SK-N-MC (cell line): Measurements from ENCODE around the gene HCN1.

Experiments
- EZH2 ChIP-seq: fragments of 200-600 bp; sonication (generic); IDR thresholded peaks from one replicate; pipeline ENCODE4 v1.6.1; 2017; ENCODE audit warnings: antibody characterized with exemption
- FOXP2 ChIP-seq: optimal IDR thresholded peaks from 2 replicates; pipeline ENCODE3; 2011; ENCODE audit warnings: mild to moderate bottlenecking, moderate library complexity; ENCODE audit not compliant: insufficient read depth; ENCODE audit errors: extremely low read length, control extremely low read depth
- POLR2AphosphoS5 ChIP-seq: IDR thresholded peaks from 2 replicates; pipeline ENCODE4 v1.6.1; 2012; ENCODE audit warnings: mild to moderate bottlenecking, low read depth, low read length, borderline replicate concordance

GRCh38 chr5:45672271-45672670 lies 23.9 kb downstream of the HCN1 start:
- TF ChIP-seq EZH2 (no peak), POLR2AphosphoS5 (no peak), FOXP2 (no peak)
